IPS DF 4.7 (cell line): ENCODE measurements around the gene CSMD2.
A peak's percentile ranks its signal among the peaks of the same experiment; 100 is the strongest.
"Not testable (repeated sequence)": the region's sequence is repeated elsewhere in the genome, so short reads cannot be mapped to it uniquely, and the experiment has no call there.

Experiments used
- DNase-seq: peaks from one replicate; pipeline ENCODE4 v3.0.0-alpha.2; 2013; ENCODE audit warnings: low spot score; ENCODE audit errors: extremely low read depth

Gene CSMD2

GRCh38 chr1:34113362-34113761 lies 51.7 kb downstream of the CSMD2 start:
- DNase-seq: peak; percentile 22

- DNase-seq: no peak
Measured at GRCh38 chr1:34108711-34109110, 56.3 kb downstream of the CSMD2 start.

- DNase-seq: no peak
Measured at GRCh38 chr1:34108269-34108668, 56.8 kb downstream of the CSMD2 start.

- DNase-seq: no peak
Measured at GRCh38 chr1:34101151-34101550, 63.9 kb downstream of the CSMD2 start.

- DNase-seq: no peak
Measured at GRCh38 chr1:34100332-34100731, 64.7 kb downstream of the CSMD2 start.

- not testable (repeated sequence) for DNase-seq
Measured at GRCh38 chr1:34092399-34092798, 72.6 kb downstream of the CSMD2 start.

- DNase-seq: no peak
Measured at GRCh38 chr1:34089731-34090130, 75.3 kb downstream of the CSMD2 start.

- DNase-seq: no peak
Measured at GRCh38 chr1:34087986-34088385, 77.0 kb downstream of the CSMD2 start.

GRCh38 chr1:34086561-34086960 lies 78.5 kb downstream of the CSMD2 start:
- no peak for DNase-seq

GRCh38 chr1:34083974-34084373 lies 81.1 kb downstream of the CSMD2 start:
- DNase-seq: no peak

- DNase-seq: not testable (repeated sequence)
Measured at GRCh38 chr1:34082085-34082670, 82.9 kb downstream of the CSMD2 start.

- DNase-seq: no peak
Measured at GRCh38 chr1:34078383-34078782, 86.6 kb downstream of the CSMD2 start.

- no peak for DNase-seq
Measured at GRCh38 chr1:34075576-34075975, 89.5 kb downstream of the CSMD2 start.

GRCh38 chr1:34073028-34073695 lies 91.9 kb downstream of the CSMD2 start:
- no peak for DNase-seq

- no peak for DNase-seq
Measured at GRCh38 chr1:34070201-34070836, 94.7 kb downstream of the CSMD2 start.

- DNase-seq: no peak
Measured at GRCh38 chr1:34066981-34067603, 97.9 kb downstream of the CSMD2 start.

- DNase-seq: no peak
Measured at GRCh38 chr1:34066166-34066565, 98.9 kb downstream of the CSMD2 start.

GRCh38 chr1:34065498-34065897 lies 99.5 kb downstream of the CSMD2 start:
- DNase-seq: no peak

GRCh38 chr1:34060901-34061415 lies 104.1 kb downstream of the CSMD2 start:
- no peak for DNase-seq

- no peak for DNase-seq
Measured at GRCh38 chr1:34060187-34060730, 104.8 kb downstream of the CSMD2 start.

GRCh38 chr1:34057347-34058130 lies 107.5 kb downstream of the CSMD2 start:
- no peak for DNase-seq
